Erythroblast (primary cell): ENCODE results near the gene KIAA1958.

ENCODE experiments used
- DNase-seq, 2 experiments: peaks; one replicate each; lab custom pipeline; 2025; lab: John Stamatoyannopoulos, UW
- GATA1 ChIP-seq: IDR thresholded peaks from 2 replicates; pipeline ENCODE4 v1.6.1; 2011; ENCODE audit warnings: low read depth, mild to moderate bottlenecking, control low read depth, low read length, moderate library complexity
- POLR2A ChIP-seq: IDR thresholded peaks from 2 replicates; pipeline ENCODE4 v1.6.1; 2011; ENCODE audit warnings: mild to moderate bottlenecking, low read length

The KIAA1958 gene

DNA sequence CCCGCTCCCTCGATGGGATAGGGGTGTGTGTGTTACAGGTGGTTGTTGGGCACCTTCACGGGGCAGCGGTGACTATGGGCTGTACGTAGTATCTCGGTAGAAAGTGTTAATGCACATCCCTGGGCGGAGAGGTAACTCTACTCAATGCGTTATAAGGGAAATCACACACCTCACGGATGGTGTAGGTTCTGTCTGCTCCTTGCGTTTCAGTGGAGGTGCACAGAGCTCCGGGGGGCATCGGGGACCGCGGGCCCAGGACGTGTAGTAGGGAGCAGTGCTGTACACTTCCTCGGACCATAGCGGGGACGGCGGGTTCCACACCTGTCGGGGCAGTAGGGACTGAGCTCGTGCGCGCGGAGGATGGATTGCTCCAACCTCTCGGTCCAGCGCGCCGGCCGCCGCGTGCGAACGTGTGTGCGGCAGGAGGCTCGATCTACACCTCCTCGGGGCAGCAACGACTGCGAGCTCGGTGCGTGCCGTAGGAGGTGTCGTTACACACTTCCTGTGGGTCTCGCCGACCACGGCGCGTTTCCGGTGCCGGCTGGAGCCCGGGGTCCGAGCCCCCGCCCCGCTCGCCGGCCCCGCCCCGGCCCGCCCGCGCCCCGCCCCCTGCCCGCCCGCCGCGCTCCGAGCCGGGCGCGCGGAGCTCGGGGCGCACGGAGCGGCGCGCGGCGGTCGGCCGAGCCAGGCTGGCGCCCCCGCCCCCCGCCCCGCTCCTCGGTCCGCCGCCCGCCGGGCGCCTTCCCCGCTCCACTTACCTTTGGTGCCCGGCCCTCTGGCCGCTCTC lies at the start of gene KIAA1958:
Gene KIAA1958, plus strand, starts transcription at position 607 of the 787 bp plus-strand sequence. CDS start 87,254 bp downstream, outside the sequence.
- DNase-seq: peak; percentile 74 to 84
- no peak for TF ChIP-seq GATA1
- TF ChIP-seq POLR2A: peak; percentile 72

DNA sequence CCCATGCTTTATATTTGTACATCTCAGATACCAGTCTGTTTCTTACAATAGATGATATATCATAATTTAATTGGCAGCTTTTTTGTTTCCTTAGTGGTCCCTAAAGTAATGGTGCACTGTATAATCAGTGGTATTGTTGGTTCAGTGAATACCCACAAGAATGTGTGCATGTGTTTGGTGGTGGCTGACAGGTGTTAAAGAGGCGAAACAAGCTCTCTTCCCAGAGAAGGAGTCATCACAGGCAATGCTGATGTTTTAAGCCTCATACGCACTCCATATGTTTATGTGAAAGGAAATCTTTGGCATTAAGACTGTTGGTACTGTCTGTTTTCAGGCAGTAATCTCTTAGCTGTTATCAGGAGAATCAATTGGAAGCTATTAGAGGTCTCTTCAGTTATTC lies 49.2 kb upstream of the KIAA1958 start:
- no peak for DNase-seq
- TF ChIP-seq POLR2A (no peak), GATA1 (no peak)

DNA sequence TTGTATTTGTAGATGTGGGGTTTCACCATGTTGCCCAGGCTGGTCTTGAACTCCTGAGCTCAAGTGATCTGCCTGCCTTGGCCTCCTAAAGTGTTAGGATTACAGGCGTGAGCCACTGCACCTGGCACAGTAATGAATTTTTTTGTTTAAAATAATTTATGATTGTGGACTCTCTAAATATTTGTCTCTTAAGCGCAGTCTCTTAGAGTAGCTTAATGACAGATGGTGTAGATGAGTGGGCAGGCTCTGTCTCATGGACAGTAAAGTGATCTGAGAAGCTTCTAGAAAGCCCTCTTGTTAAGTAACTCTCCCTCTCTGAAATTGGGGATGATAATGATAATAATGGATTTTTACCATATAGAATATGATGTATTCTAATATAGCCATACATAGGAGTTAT lies 47.5 kb upstream of the KIAA1958 start:
- no peak for TF ChIP-seq GATA1
- TF ChIP-seq POLR2A: no peak
- no peak for DNase-seq

- TF ChIP-seq GATA1: no peak
- TF ChIP-seq POLR2A: no peak
- DNase-seq: no peak
These were observed 46.8 kb upstream of the KIAA1958 start for GRCh38 chr9:112439825-112440224.

DNA sequence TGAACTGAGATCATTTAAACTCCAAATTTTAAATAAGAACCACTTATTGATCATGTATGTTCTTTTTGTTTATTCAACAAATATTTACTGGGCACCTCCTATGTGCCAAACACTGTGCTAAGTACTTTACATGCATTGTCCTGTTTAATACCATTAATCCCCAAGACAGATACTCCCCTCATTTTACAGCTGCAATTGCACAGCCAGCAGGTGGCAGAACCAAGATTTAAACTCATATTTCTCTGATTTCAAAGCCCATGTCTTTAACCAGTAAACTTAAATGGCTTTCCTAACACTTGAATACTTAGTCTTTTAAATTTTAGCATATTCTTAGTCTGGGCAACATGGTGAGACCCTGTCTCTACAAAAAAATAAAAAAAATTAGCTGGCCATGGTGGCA lies 43.4 kb upstream of the KIAA1958 start:
- DNase-seq: peak; percentile 37 to 47
- TF ChIP-seq GATA1 (no peak), POLR2A (no peak)

DNA sequence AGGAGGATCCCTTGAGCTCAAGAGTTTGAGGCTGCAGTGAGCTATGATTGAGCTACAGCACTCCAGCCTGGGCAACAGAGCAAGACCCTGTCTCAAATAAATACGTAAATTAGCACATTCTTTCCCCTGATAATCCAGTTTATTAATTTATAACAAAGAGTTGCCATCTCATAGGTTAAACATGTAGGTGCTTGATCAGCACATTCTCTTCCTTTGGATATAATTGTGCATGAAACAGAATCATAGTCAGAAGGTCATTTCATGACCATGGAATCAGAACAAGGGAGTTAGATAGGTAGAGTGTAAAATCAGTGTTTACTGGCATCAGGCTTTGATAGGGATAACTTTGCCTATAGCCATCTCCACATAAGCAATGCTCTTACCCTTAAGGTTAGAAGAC lies 43.0 kb upstream of the KIAA1958 start:
- TF ChIP-seq GATA1 (no peak), POLR2A (no peak)
- no peak for DNase-seq

GRCh38 chr9:112445196-112445595 lies 41.4 kb upstream of the KIAA1958 start:
- no peak for DNase-seq
- TF ChIP-seq POLR2A: no peak
- no peak for TF ChIP-seq GATA1

DNA sequence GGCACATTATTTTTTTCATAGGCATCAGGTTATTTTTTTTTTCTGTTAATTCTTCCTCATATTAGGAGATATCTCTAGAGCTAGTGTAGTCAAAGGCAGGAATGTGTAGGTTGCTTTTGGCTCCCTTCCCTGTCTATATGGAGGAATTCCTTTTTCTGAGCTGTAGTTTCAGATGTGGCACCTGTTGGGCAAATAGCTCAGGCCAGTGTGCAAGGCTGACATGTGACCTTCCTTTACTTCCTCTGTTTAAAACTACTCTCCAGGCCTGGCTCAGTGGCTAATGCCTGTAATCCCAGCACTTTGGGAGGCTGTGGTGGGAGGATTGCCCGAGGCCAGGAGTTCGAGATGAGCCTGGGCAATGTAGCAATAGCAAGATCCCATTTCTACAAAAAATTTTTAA lies 40.5 kb upstream of the KIAA1958 start:
- DNase-seq: no peak
- no peak for TF ChIP-seq POLR2A
- TF ChIP-seq GATA1: no peak

DNA sequence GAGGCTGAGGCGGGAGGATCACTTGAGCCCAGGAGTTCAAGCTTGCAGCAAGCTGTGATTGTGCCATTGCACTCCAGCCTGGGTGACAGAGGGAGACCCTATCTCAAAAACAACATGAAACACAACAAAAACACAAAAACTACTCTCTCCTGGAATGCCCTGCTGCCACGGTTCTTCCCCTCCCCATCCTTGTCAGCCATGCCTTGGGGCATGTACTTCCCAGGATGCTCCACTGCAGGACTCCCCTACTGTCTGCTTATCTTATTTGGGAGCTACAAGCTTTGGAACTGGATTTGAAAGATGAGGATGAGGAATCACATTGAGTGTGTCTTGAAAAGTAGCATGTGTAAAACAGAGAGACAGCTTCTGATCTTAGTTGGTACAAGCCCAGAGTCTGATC lies 40.1 kb upstream of the KIAA1958 start:
- DNase-seq: no peak
- TF ChIP-seq POLR2A (no peak), GATA1 (no peak)

GRCh38 chr9:112447283-112447761 lies 39.3 kb upstream of the KIAA1958 start:
- DNase-seq: no peak
- TF ChIP-seq POLR2A: no peak
- no peak for TF ChIP-seq GATA1

- TF ChIP-seq GATA1 (no peak), POLR2A (no peak)
- DNase-seq: no peak
These were observed 23.8 kb upstream of the KIAA1958 start for GRCh38 chr9:112462855-112463254.

GRCh38 chr9:112465352-112465751 lies 21.3 kb upstream of the KIAA1958 start:
- TF ChIP-seq POLR2A (no peak), GATA1 (no peak)
- no peak for DNase-seq

GRCh38 chr9:112472996-112473395 lies 13.6 kb upstream of the KIAA1958 start:
- DNase-seq: no peak
- TF ChIP-seq POLR2A: no peak
- no peak for TF ChIP-seq GATA1

DNA sequence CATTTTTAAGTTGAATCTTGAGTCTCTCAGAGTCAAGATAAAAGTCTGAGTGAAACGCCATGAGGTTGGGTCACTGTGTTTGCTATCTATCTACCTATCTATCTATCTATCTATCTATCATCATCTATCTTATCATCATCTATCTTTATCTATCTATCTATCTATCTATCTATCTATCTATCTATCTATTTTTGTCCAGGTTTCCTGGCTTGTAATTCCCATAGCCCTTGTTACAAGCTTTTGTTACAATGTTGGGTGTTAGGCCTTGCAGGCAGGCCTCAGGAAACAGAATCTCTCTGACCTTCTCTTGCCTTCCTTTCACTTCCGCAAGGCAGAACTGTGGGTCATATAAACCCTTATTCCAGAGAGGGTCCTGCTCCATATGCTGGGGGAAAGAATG lies 12.6 kb upstream of the KIAA1958 start:
- DNase-seq: no peak
- TF ChIP-seq GATA1 (no peak), POLR2A (no peak)

DNA sequence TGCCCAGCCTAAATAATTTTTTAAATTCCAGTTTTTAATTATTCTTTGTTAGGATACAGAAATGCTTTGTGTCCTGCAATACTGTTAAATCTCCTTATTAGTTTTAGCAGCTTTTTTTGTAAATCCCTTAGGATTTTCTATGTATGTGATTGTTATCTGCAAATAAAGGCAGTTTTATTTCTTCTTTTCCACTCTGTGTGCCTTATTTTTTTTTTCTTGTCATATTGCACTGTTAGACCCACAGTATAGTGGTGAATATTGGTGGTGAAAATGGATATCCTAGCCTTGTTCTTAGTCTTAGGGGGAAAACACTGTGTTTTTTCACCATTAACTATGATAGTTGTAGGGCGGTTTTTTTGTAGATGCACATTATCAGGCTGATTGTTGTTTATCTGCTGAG lies 11.3 kb upstream of the KIAA1958 start:
- DNase-seq: no peak
- TF ChIP-seq POLR2A: no peak
- no peak for TF ChIP-seq GATA1
